ENCODE measurements around the gene HMG20A. TPM values are rescaled to one million over a fixed set of nuclear protein-coding genes. Genes with fewer than 3 reads are reported as not detected.

Gene HMG20A
- total and polyA plus RNA-seq, 9 of the 15 experiments (the other 6 are each of a cell fraction or from before 2014, with no cell fraction given) = 25.0 to 68.1 (median 38.9) TPM

DNA sequence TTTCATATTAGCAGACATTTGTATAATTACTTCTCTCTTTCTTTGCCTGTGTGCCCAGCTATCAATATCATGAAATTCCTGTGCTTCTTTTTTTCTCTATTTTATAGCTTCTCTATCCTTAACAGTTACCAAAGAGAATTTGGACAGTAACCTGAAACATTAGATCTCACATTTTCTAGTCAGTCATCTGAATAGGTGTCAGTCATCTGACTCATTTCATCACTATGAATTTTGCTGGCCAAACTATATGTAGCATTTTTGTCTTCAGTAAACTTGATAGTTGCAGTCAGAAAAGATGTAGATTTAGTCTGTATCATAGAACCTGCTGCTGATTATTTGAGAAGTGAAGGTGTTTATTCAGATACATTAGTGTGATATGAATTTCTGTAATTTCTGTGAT, 52.6 kb downstream of the HMG20A start:
- no peak for ATAC-seq
- no peaks in the 10 kb centered on the region for H3K9me1 ChIP-seq (ENCODE audit: control insufficient read depth, insufficient read depth, low read length)
- H3K9me3 ChIP-seq (replicated peaks; ENCODE audit: control insufficient read depth, insufficient read depth, low read depth, low read length) = no peaks in the 10 kb centered on the region
- H2AFZ ChIP-seq (ENCODE audit: low read depth, low read length) = no peak overlapping the region
- FAIRE-seq = no peak
- no peak overlapping the region for H3K4me2 ChIP-seq (ENCODE audit: insufficient read depth, low read length)
- BruUV-seq (replicated peaks) = no TSS peak
- no peaks in the 10 kb centered on the region for H3K27me3 ChIP-seq (ENCODE audit: control insufficient read depth in 2 of 2, insufficient read depth in 2 of 2, low read length in 2 of 2)
- POLR2A ChIA-PET = no interaction called here
- peaks cover 69% of the 10 kb centered on the region for H3K36me3 ChIP-seq (ENCODE audit: control insufficient read depth, insufficient read depth, low read length)
- no peaks in the 10 kb centered on the region for H3K79me2 ChIP-seq (ENCODE audit: control insufficient read depth, insufficient read depth, low read length)
- CTCF ChIA-PET (ENCODE audit: low intra/inter-chr PET ratio) = no interaction called here
- intact Hi-C loops (cut with micrococcal nuclease) (no loop called here), in situ Hi-C loops (cut with MboI) (no loop called here)
- no peaks in the 10 kb centered on the region for H4K20me1 ChIP-seq (replicated peaks; ENCODE audit: control insufficient read depth, insufficient read depth, low read length)
- no peak overlapping the region for H3K9ac ChIP-seq (ENCODE audit: insufficient read depth in 1 of 2, low read depth in 2 of 2, low read length in 2 of 2)
- TF ChIP-seq NFXL1 (CRISPR knock-in tag; IDR thresholded peaks at IDR 0.05) (no peak), NR4A1 (CRISPR knock-in tag; IDR thresholded peaks at IDR 0.05) (no peak), NR4A1 (tag; IDR thresholded peaks at IDR 0.05) (no peak), ZC3H8 (IDR thresholded peaks at IDR 0.05) (no peak), ZNF175 (CRISPR knock-in tag; IDR thresholded peaks at IDR 0.05; ENCODE audit: low read depth) (no peak), FOXA1 (IDR thresholded peaks at IDR 0.05; ENCODE audit: borderline replicate concordance) (no peak), HNRNPL (IDR thresholded peaks at IDR 0.05; ENCODE audit: low read depth, low read length) (no peak), ZNF785 (CRISPR knock-in tag; IDR thresholded peaks at IDR 0.05) (no peak), BRD9 (IDR thresholded peaks at IDR 0.05; ENCODE audit: low read depth, partially characterized antibody) (no peak), NFE2 (IDR thresholded peaks at IDR 0.05; ENCODE audit: low read depth) (no peak)
- no peak overlapping the region for H3K27ac ChIP-seq (ENCODE audit: extremely low read depth, low read depth, low read length)
- DNase-seq (ENCODE audit: extremely low read depth in 1 of 4, low spot score in 3 of 4) = no peak
- H3K4me1 ChIP-seq (replicated peaks in 1 of 2; ENCODE audit: control insufficient read depth in 2 of 2, insufficient read depth in 2 of 2, low read length in 2 of 2) = no peaks in the 10 kb centered on the region
- no peak overlapping the region for H3K4me3 ChIP-seq
